Chondrocyte (in vitro differentiated cells): Measurements from ENCODE around the gene ARHGAP12. TPM values are rescaled to one million over a fixed set of nuclear protein-coding genes. Genes with fewer than 3 reads are reported as not detected.

Experiments
- DNase-seq: peaks from one replicate; pipeline ENCODE4 v3.0.0; 2021; ENCODE audit warnings: mixed read lengths, low spot score
- H3K27ac Mint-ChIP-seq: one replicate; pipeline ENCODE4 v1.8.0; 2021; ENCODE audit warnings: mild to moderate bottlenecking, moderate library complexity, mixed read lengths; ENCODE audit not compliant: unreplicated experiment
- H3K27me3 Mint-ChIP-seq: 2 replicates; pipeline ENCODE4 v1.8.0; 2021; ENCODE audit warnings: low read depth, mixed read lengths
- H3K36me3 Mint-ChIP-seq: 2 replicates; pipeline ENCODE4 v1.8.0; 2021; ENCODE audit warnings: low read depth, mixed read lengths
- H3K4me1 Mint-ChIP-seq: 2 replicates; pipeline ENCODE4 v1.8.0; 2021; ENCODE audit warnings: low read depth, mild to moderate bottlenecking, mixed read lengths
- H3K4me3 Mint-ChIP-seq: one replicate; pipeline ENCODE4 v1.8.0; 2021; ENCODE audit warnings: mild to moderate bottlenecking, moderate library complexity, mixed read lengths; ENCODE audit not compliant: unreplicated experiment
- H3K9me3 Mint-ChIP-seq: 2 replicates; pipeline ENCODE4 v1.8.0; 2021; ENCODE audit warnings: low read depth, mixed read lengths
- CTCF ChIP-seq: fragments of 200-600 bp; sonication (generic); IDR thresholded peaks from 2 replicates; pipeline ENCODE4 v1.5.0; 2021; ENCODE audit warnings: antibody characterized with exemption, mild to moderate bottlenecking, moderate library complexity
- total RNA-seq: library from RNA; stranded (reverse); gene quantifications from 3 replicates; pipeline ENCODE4 v1.2.1, GENCODE V29; 2021

Gene ARHGAP12
- total RNA-seq, 1 donor from 2014 or later, result 18.1 TPM

DNA sequence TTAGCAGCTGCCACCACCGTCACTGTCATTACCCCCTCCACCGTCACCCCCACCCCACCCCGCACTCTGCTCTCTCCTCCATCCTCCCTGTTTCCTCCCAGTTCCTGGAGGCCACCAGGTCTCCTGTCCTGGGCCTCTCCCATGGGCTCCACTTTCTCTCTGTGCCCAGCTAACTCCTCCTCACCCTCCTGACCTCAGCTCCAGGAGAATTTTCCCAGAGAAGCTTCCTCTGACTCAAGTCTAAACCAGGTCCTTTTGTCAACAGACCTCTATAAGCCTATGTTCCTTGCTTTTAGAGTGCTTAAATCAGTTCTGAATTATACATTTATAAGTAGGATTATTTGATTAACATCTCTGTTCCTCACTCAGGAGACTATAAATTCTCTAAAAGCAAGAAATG, 150.0 kb downstream of the ARHGAP12 start:
- Mint-ChIP-seq H3K27me3 (no peaks in the 10 kb centered on the region), H3K4me1 (peaks cover 18% of the 10 kb centered on the region), H3K36me3 (no peaks in the 10 kb centered on the region), H3K4me3 (no peak overlapping the region), H3K9me3 (no peaks in the 10 kb centered on the region), H3K27ac (peak overlapping the region; percentile 49)
- TF ChIP-seq CTCF, result no peak
- DNase-seq, result no peak

- no peak for DNase-seq
- Mint-ChIP-seq H3K4me3 (no peak overlapping the region), H3K9me3 (no peaks in the 10 kb centered on the region), H3K27ac (no peak overlapping the region), H3K36me3 (no peaks in the 10 kb centered on the region), H3K27me3 (no peaks in the 10 kb centered on the region), H3K4me1 (peaks cover 19% of the 10 kb centered on the region)
- no peak for TF ChIP-seq CTCF
Measured at GRCh38 chr10:31776159-31776558, 152.5 kb downstream of the ARHGAP12 start.

DNA sequence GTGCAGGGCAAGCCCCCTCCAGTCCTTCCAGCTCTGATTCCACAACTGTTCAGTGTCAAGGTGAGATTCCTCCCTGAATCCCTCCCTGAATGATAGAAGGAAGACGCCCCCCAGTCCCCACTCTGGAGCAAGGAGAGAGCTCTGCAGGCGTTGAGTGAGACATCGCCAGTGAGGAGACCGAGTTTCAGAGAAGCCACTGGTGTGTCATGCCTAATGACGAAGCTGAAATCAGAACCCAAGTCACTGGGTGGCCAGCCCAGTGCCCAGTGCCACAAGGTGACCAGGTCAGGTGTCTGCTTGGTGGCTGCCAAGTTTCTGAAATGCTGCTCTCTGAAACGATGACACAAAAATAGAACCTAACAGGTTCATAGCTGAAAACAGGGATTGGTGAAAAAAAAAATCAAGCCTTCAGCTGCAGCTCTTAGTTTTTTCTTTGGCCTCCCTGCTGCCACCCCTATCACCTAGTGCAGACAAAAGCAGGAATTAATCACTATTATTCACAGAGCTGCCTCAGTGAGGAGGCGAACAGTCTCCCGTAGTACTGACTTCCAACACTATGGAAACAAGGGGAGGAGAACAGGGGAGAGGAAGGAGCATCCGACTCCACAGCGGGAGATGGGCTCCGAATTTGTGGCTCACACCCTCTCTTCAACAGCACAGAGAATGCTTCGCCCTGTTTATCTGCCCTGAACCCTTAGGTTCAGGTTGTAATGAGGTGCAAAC, 153.5 kb downstream of the ARHGAP12 start:
- peaks cover 27% of the 10 kb centered on the region for H3K4me1 Mint-ChIP-seq
- H3K27ac Mint-ChIP-seq, result peak overlapping the region; percentile 17
- H3K36me3 Mint-ChIP-seq, result no peaks in the 10 kb centered on the region
- DNase-seq, result no peak
- no peak for TF ChIP-seq CTCF
- no peak overlapping the region for H3K4me3 Mint-ChIP-seq
- no peaks in the 10 kb centered on the region for H3K27me3 Mint-ChIP-seq
- H3K9me3 Mint-ChIP-seq, result no peaks in the 10 kb centered on the region

- no peaks in the 10 kb centered on the region for H3K9me3 Mint-ChIP-seq
- DNase-seq, result no peak
- peaks cover 34% of the 10 kb centered on the region for H3K4me1 Mint-ChIP-seq
- no peaks in the 10 kb centered on the region for H3K36me3 Mint-ChIP-seq
- TF ChIP-seq CTCF, result no peak
- H3K27ac Mint-ChIP-seq, result peak overlapping the region; percentile 17
- H3K27me3 Mint-ChIP-seq, result no peaks in the 10 kb centered on the region
- no peak overlapping the region for H3K4me3 Mint-ChIP-seq
Measured at GRCh38 chr10:31774299-31774900, 154.2 kb downstream of the ARHGAP12 start.

DNA sequence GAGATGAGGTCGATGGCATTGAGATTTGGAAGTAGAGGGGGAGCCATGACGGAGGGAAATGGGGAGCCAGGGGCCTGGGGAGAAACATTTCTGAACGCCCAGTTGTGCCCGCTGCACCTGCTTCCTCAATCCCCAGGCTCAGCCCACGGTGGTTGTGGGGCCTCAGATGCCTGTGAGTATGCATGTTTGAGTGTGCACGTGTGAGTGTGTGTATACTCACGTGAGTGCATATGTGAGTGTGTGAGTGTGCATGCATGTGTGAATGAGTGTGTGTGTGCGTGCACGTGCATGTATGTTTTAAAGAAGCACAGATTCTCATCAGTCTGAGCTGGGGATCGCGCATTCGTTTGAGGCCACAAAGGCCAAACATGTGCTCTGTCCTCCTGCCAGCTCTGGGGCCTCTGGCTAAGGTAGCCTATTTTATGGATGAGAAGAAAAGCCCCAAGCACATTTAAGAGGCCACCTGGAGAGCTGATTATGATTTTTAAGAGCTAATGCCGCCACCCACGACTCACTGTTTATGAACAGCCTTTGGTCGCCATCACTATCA, 154.8 kb downstream of the ARHGAP12 start:
- Mint-ChIP-seq H3K27me3 (no peaks in the 10 kb centered on the region), H3K4me3 (no peak overlapping the region), H3K36me3 (no peaks in the 10 kb centered on the region), H3K4me1 (peaks cover 38% of the 10 kb centered on the region), H3K27ac (no peak overlapping the region), H3K9me3 (no peaks in the 10 kb centered on the region)
- TF ChIP-seq CTCF, result no peak
- DNase-seq, result no peak
